Transverse colon (tissue), 4 donors: ENCODE results near the gene COMMD7. TPM values are rescaled to one million over a fixed set of nuclear protein-coding genes. Genes with fewer than 3 reads are reported as not detected.

Source experiments
- DNase-seq: peaks from one replicate; pipeline ENCODE4 v3.0.0-alpha.2; 2019
- H3K27ac ChIP-seq, 4 donors: fragments of 200-600 bp; sonication (generic); 2 replicates each; pipeline ENCODE4 v1.5.1; 2016 to 2018; ENCODE audit warnings: inconsistent platforms in 4 of 4
- H3K27me3 ChIP-seq: fragments of 200-600 bp; sonication (generic); 2 replicates; pipeline ENCODE4 v1.5.1; 2017; ENCODE audit warnings: inconsistent platforms
- H3K36me3 ChIP-seq, 4 donors: fragments of 200-600 bp; sonication (generic); 2 replicates each; pipeline ENCODE4 v1.5.1; 2017 to 2019; ENCODE audit warnings: inconsistent platforms in 4 of 4
- H3K4me1 ChIP-seq, 4 donors: fragments of 200-600 bp; sonication (generic); 2 replicates each; pipeline ENCODE4 v1.5.1; 2017 to 2020; ENCODE audit warnings: inconsistent platforms in 4 of 4
- H3K4me3 ChIP-seq, 4 donors: fragments of 200-600 bp; sonication (generic); 1 replicate in 1 of 4; 2 replicates in 3 of 4; pipeline versions ENCODE4 v1.5.1 to v1.6.1; 2017 to 2019; ENCODE audit warnings: inconsistent platforms in 4 of 4
- H3K9me3 ChIP-seq, 2 donors: fragments of 200-600 bp; sonication (generic); 2 replicates each; pipeline ENCODE4 v1.5.1; 2017 to 2019; ENCODE audit warnings: inconsistent platforms in 2 of 2
- EP300 ChIP-seq: sonication (generic); formaldehyde crosslinking; IDR thresholded peaks from one replicate; pipeline ENCODE4 v1.6.1; 2017; ENCODE audit warnings: antibody characterized with exemption, low read depth
- POLR2A ChIP-seq: fragments of 450-650 bp; IDR thresholded peaks from one replicate; pipeline ENCODE4 v1.6.1; 2016; ENCODE audit warnings: antibody characterized with exemption, mild to moderate bottlenecking, moderate library complexity
- POLR2AphosphoS5 ChIP-seq, 3 donors: sonication (generic); formaldehyde crosslinking; IDR thresholded peaks; one replicate each; pipeline ENCODE4 v1.6.1; 2016; ENCODE audit warnings: antibody characterized with exemption in 3 of 3
- WGBS, 2 donors: methylation state at CpG; one replicate each; pipeline ENCODE4 v1.1.5; 2018; ENCODE audit warnings: low coverage in 1 of 2; 5-methylcytosine and 5-hydroxymethylcytosine counted together
- in situ Hi-C, 4 donors: fragments of 200-750 bp; cut with MboI; loops; one replicate each; pipeline versions ENCODE4 v1.15.0 to v1.15.1; 2017; ENCODE audit warnings: low sequenced_read_pairs in 3 of 4, low pct_ligation_motif_present in 1 of 4, low pct_unique_long_range_greater_than_20kb in 1 of 4
- intact Hi-C: fragments of 100-400 bp; cut with DNase I; formaldehyde crosslinking; loops from one replicate; pipeline ENCODE4 v1.15.1; 2023; ENCODE audit warnings: low total_unique reads
- total RNA-seq, 4 donors: library from RNA; depleted of rRNA; stranded (reverse); fragments of >200 nt; gene quantifications; one replicate each; pipeline ENCODE4 v1.1.0, GENCODE V29; 2016
- TF ChIP-seq, protein P1 (sequence below), 5 experiments: fragments of 200-600 bp in 3 of 5; fragments of 450-650 bp in 2 of 5; sonication (generic) in 3 of 5; IDR thresholded peaks; 1 replicate in 2 of 5; 2 replicates in 3 of 5; pipeline ENCODE4 v1.5.1; 2016 to 2017; ENCODE audit warnings: antibody characterized with exemption in 5 of 5, inconsistent platforms in 3 of 5, mild to moderate bottlenecking in 2 of 5, moderate library complexity in 1 of 5

Gene COMMD7
- total RNA-seq, 4 donors from 2014 or later = 14.3 to 24.8 (median 20.2) TPM

GRCh38 chr20:32780749-32781655, 37.7 kb upstream of the COMMD7 start:
- TF ChIP-seq, protein P1, sequence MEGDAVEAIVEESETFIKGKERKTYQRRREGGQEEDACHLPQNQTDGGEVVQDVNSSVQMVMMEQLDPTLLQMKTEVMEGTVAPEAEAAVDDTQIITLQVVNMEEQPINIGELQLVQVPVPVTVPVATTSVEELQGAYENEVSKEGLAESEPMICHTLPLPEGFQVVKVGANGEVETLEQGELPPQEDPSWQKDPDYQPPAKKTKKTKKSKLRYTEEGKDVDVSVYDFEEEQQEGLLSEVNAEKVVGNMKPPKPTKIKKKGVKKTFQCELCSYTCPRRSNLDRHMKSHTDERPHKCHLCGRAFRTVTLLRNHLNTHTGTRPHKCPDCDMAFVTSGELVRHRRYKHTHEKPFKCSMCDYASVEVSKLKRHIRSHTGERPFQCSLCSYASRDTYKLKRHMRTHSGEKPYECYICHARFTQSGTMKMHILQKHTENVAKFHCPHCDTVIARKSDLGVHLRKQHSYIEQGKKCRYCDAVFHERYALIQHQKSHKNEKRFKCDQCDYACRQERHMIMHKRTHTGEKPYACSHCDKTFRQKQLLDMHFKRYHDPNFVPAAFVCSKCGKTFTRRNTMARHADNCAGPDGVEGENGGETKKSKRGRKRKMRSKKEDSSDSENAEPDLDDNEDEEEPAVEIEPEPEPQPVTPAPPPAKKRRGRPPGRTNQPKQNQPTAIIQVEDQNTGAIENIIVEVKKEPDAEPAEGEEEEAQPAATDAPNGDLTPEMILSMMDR (IDR thresholded peaks at IDR 0.05) = no peak
- TF ChIP-seq POLR2A (no peak), POLR2AphosphoS5 (IDR thresholded peaks at IDR 0.05) (no peak), EP300 (no peak)
- Histone ChIP-seq H3K4me1 (peaks cover 0 to 7% (median 0%) of the 10 kb centered on the region in 4 donors), H3K27me3 (no peaks in the 10 kb centered on the region), H3K4me3 (no peak overlapping the region), H3K9me3 (no peaks in the 10 kb centered on the region), H3K36me3 (no peaks in the 10 kb centered on the region), H3K27ac (no peak overlapping the region)
- intact Hi-C loops (no loop called here), in situ Hi-C loops (loop anchor here in 1 of 4 donors (5.0 to 25.0 kb wide), 2 partner anchors 99 to 269 kb away; no protein-coding TSS in a partner anchor)
- no peak for DNase-seq
- 81 to 88% methylated on average over 3 to 18 of the region's 18 CpGs for WGBS, 2 donors

GRCh38 chr20:32780278-32780677, 37.0 kb upstream of the COMMD7 start:
- H3K36me3 ChIP-seq = no peaks in the 10 kb centered on the region
- peaks cover 0 to 7% (median 0%) of the 10 kb centered on the region in 4 donors for H3K4me1 ChIP-seq
- H3K27me3 ChIP-seq = no peaks in the 10 kb centered on the region
- intact Hi-C loops = no loop called here
- no peak overlapping the region for H3K4me3 ChIP-seq
- in situ Hi-C loops = loop anchor here in 1 of 4 donors (5.0 to 25.0 kb wide), 2 partner anchors 98 to 268 kb away; no protein-coding TSS in a partner anchor
- H3K27ac ChIP-seq = no peak overlapping the region
- 97% methylated on average over 16 of the region's 16 CpGs; no CpG with 5 or more reads in 1 of the 2 donors for WGBS, 2 donors
- TF ChIP-seq POLR2AphosphoS5 (IDR thresholded peaks at IDR 0.05) = no peak
- TF ChIP-seq, protein P1 (IDR thresholded peaks at IDR 0.05) = no peak
- no peak for TF ChIP-seq POLR2A
- TF ChIP-seq EP300 = no peak
- no peaks in the 10 kb centered on the region for H3K9me3 ChIP-seq
- no peak for DNase-seq

- H3K27ac ChIP-seq = no peak overlapping the region
- no peaks in the 10 kb centered on the region for H3K36me3 ChIP-seq
- H3K4me1 ChIP-seq = peaks cover 0 to 7% (median 0%) of the 10 kb centered on the region in 4 donors
- in situ Hi-C loops = loop anchor here in 3 of 4 donors (5.0 to 25.0 kb wide), 4 partner anchors 97 to 267 kb away; partner anchors contain the start of gene C20orf203 (in 1 of the 3)
- no peaks in the 10 kb centered on the region for H3K27me3 ChIP-seq
- WGBS, 2 donors = 60 to 89% methylated on average over 1 to 10 of the region's 10 CpGs
- H3K4me3 ChIP-seq = no peak overlapping the region
- intact Hi-C loops = no loop called here
- no peaks in the 10 kb centered on the region for H3K9me3 ChIP-seq
- no peak for DNase-seq
- TF ChIP-seq EP300 = no peak
Observed at GRCh38 chr20:32779500-32780211, 36.4 kb upstream of the COMMD7 start.

DNA sequence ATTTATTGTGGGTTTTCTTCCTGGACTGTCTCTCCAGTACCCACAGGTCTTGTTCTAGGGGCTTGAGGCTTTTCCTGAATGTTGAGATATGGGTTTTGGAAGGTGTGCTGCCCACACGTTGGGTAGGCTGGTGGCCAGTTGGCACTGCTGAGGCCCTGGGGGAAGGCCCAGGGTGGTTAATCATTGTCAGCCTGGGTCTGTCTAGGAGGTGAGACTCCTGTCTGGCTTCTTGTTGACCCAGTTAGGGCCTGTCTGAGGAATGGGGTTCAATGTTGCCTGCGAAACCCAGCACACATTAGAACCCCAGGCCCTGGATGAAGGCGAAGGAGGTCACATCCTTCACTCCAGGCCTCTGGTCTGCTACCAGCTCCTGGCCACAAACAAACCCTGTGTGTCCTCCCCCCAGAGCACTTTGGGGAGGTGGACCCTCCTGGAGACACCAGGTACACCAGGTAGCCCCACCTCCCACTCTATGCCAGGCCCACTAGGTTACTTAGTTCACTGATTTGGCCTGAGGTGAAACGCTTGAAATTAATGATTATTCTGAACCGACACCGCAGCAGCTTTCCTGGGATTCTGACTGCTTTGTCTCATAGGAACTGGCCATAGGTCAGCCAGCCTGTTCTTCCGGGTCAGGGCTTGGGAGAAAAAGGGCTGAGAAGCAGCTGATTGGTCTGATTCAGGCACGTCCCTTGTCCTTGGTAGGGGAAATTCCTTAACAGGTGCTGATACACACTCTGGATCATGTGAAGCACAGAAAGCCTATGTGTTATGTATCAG, 34.1 kb upstream of the COMMD7 start:
- no peak overlapping the region for H3K4me3 ChIP-seq
- no peaks in the 10 kb centered on the region for H3K9me3 ChIP-seq
- in situ Hi-C loops = loop anchor here in 3 of 4 donors (5.0 to 25.0 kb wide), 3 partner anchors 100 to 265 kb away; partner anchors contain the start of gene C20orf203 (in 1 of the 3)
- no peaks in the 10 kb centered on the region for H3K36me3 ChIP-seq
- H3K27me3 ChIP-seq = no peaks in the 10 kb centered on the region
- peaks cover 0 to 7% (median 0%) of the 10 kb centered on the region in 4 donors for H3K4me1 ChIP-seq
- no peak overlapping the region for H3K27ac ChIP-seq
- TF ChIP-seq, protein P1 (IDR thresholded peaks at IDR 0.05) = no peak
- TF ChIP-seq EP300 (no peak), POLR2A (no peak), POLR2AphosphoS5 (IDR thresholded peaks at IDR 0.05) (no peak)
- DNase-seq = no peak
- intact Hi-C loops = no loop called here
- WGBS, 2 donors = 40 to 75% methylated on average over 1 to 8 of the region's 8 CpGs
